ENCODE results near the gene GABBR2.

GRCh38 chr9:98552331-98552730 is 156.4 kb downstream of the GABBR2 start:
- TF ChIP-seq REST (IDR thresholded peaks at IDR 0.05; ENCODE audit: unreplicated experiment): no peak
- TF ChIP-seq CTCF (conservative IDR thresholded peaks at IDR 0.05; ENCODE audit: low read depth in 2 of 2): no peak
- no peak for TF ChIP-seq POLR2AphosphoS5 (IDR thresholded peaks at IDR 0.05; ENCODE audit: low read depth)
- TF ChIP-seq NANOG (IDR thresholded peaks at IDR 0.05; ENCODE audit: borderline replicate concordance): no peak
- no peak for TF ChIP-seq EZH2phosphoT487 (IDR thresholded peaks at IDR 0.05; ENCODE audit: unreplicated experiment)
- TF ChIP-seq CREB1 (CRISPR knock-in tag; IDR thresholded peaks at IDR 0.05; ENCODE audit: low read depth): no peak
- no peak for TF ChIP-seq EZH2 (IDR thresholded peaks at IDR 0.05; ENCODE audit: low read depth, unreplicated experiment)

Measured in GM23338 (cell line).